GM23248 (cell line): Measurements from ENCODE around the gene ZNF391.

Experiments used
- EZH2 ChIP-seq: fragments of 200-600 bp; sonication (generic); IDR thresholded peaks from 2 replicates; pipeline ENCODE4 v1.6.1; 2018; ENCODE audit warnings: antibody characterized with exemption, mild to moderate bottlenecking; ENCODE audit not compliant: insufficient read depth, poor library complexity, severe bottlenecking
- EZH2phosphoT487 ChIP-seq: fragments of 200-600 bp; sonication (generic); IDR thresholded peaks from 2 replicates; pipeline ENCODE4 v1.6.1; 2018; ENCODE audit warnings: antibody characterized with exemption, moderate library complexity, mild to moderate bottlenecking, low read depth; ENCODE audit not compliant: insufficient read depth

DNA sequence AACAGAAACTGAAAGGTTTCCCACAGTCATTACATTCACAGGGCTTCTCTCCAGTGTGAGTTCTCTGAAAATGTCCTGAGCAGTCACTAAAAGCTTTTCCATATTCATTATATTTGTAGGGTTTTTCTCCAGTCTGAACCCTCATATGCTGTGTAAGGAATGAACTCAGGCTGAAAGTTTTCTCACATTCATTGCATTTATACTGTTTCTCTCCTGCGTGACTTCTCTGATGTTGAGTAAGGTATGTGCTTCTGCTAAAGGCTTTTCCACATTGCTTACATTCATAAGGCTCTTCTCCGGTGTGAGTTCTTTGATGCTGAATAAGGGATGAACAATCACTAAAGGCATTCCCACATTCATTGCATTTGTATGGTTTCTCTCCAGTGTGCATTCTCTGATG lies 29.8 kb upstream of the ZNF391 start:
- TF ChIP-seq EZH2 = no peak
- TF ChIP-seq EZH2phosphoT487 = no peak
